K562 (cell line): ENCODE data around the gene SFN. TPM values are rescaled to one million over a fixed set of nuclear protein-coding genes. Genes with fewer than 3 reads are reported as not detected.
A peak's percentile ranks its signal among the peaks of the same experiment; 100 is the strongest.

Source experiments
- CBFA2T3 ChIP-seq: fragments of 450-650 bp; IDR thresholded peaks from 2 replicates; pipeline ENCODE4 v1.6.1; 2017
- CHD4 ChIP-seq: fragments of 200-600 bp; sonication (generic); IDR thresholded peaks from 3 replicates; pipeline ENCODE4 v1.6.1; 2012; ENCODE audit warnings: low read depth, mild to moderate bottlenecking, mixed read lengths, low read length, inconsistent platforms; ENCODE audit not compliant: insufficient read depth, insufficient replicate concordance, poor library complexity, severe bottlenecking
- DIDO1 ChIP-seq: fragments of 450-650 bp; IDR thresholded peaks from 2 replicates; pipeline ENCODE4 v1.6.1; 2016; ENCODE audit warnings: low read depth, missing biosample characterization, missing genetic modification characterization
- EGR1 ChIP-seq: fragments of 450-650 bp; conservative IDR thresholded peaks from 2 replicates; pipeline ENCODE4 v1.6.1; 2017; ENCODE audit warnings: mild to moderate bottlenecking
- HOXB6 ChIP-seq: fragments of 250-450 bp; sonication (Bioruptor Pico); IDR thresholded peaks from 2 replicates; pipeline ENCODE4 v1.5.1; 2022; ENCODE audit warnings: mild to moderate bottlenecking, borderline replicate concordance
- HSF4 ChIP-seq: fragments of 250-450 bp; sonication (Bioruptor Pico); IDR thresholded peaks from 2 replicates; pipeline ENCODE4 v2.1.2; 2022; ENCODE audit warnings: mild to moderate bottlenecking, moderate library complexity, borderline replicate concordance
- MEF2D ChIP-seq: conservative IDR thresholded peaks from 2 replicates; pipeline ENCODE4 v1.6.1; 2016; ENCODE audit warnings: low read depth, missing genetic modification characterization, missing compliant biosample characterization
- MXI1 ChIP-seq: IDR thresholded peaks from 2 replicates; pipeline ENCODE4 v1.6.1; 2011; ENCODE audit warnings: low read depth, mild to moderate bottlenecking, improper control_type of control experiment, low read length
- NEUROD1 ChIP-seq: fragments of 150-350 bp; IDR thresholded peaks from 2 replicates; pipeline ENCODE4 v1.6.1; 2014; ENCODE audit warnings: borderline replicate concordance, low read length, low read depth; ENCODE audit not compliant: partially characterized antibody
- NFE2L1 ChIP-seq: fragments of 450-650 bp; IDR thresholded peaks from 2 replicates; pipeline ENCODE4 v1.6.1; 2016; ENCODE audit warnings: missing genetic modification characterization, low read depth, mild to moderate bottlenecking, missing compliant biosample characterization, moderate library complexity, borderline replicate concordance
- PHF21A ChIP-seq: fragments of 450-650 bp; IDR thresholded peaks from 2 replicates; pipeline ENCODE4 v1.6.1; 2017; ENCODE audit warnings: low read depth, borderline replicate concordance
- RNF219 ChIP-seq: fragments of 250-450 bp; sonication (Bioruptor Pico); IDR thresholded peaks from 2 replicates; pipeline ENCODE4 v1.5.0; 2022; ENCODE audit warnings: mild to moderate bottlenecking
- SUPT5H ChIP-seq: fragments of 450-650 bp; IDR thresholded peaks from 2 replicates; pipeline ENCODE4 v1.6.1; 2016
- XRCC3 ChIP-seq: fragments of 450-650 bp; IDR thresholded peaks from 2 replicates; pipeline ENCODE4 v1.6.1; 2017; ENCODE audit warnings: mild to moderate bottlenecking, moderate library complexity
- ZNF134 ChIP-seq: fragments of 250-450 bp; sonication (Bioruptor Pico); conservative IDR thresholded peaks from 2 replicates; pipeline ENCODE4 v1.4.0; 2020
- ZNF318 ChIP-seq, 2 experiments: fragments of 450-650 bp; IDR thresholded peaks; 2 replicates each; pipeline ENCODE4 v1.6.1; 2016; ENCODE audit warnings: mild to moderate bottlenecking in 2 of 2, borderline replicate concordance in 1 of 2, low read depth in 1 of 2, moderate library complexity in 1 of 2
- polyA plus RNA-seq, 8 experiments: library from polyadenylated mRNA; depleted of rRNA in 4 of 8; stranded (reverse) in 5 of 8; unstranded in 3 of 8; fragments of >200 nt; fragmentation: Nextera tagmentation in 2 of 8; fragmentation: Illumina TruSeq in 1 of 8; extraction: Ambion mirVana in 2 of 8; extraction: Trizol in 1 of 8; gene quantifications; 2 replicates each; pipeline versions ENCODE4 v1.2.1 to v1.2.3, GENCODE V29; 2011 to 2014; ENCODE audit warnings: inconsistent platforms in 1 of 8, missing spikeins in 1 of 8
- total RNA-seq, 7 experiments: library from RNA; depleted of rRNA in 6 of 7; stranded (reverse); fragments of >200 nt in 6 of 7; fragmentation: Illumina TruSeq in 2 of 7; extraction: Trizol in 2 of 7; gene quantifications; 2 replicates each; pipeline versions ENCODE4 v1.2.1 to v1.2.3, GENCODE V29; 2011 to 2021; ENCODE audit warnings: low replicate concordance in 1 of 7
- TF ChIP-seq, protein P1 (sequence below): fragments of 250-450 bp; sonication (Bioruptor Pico); IDR thresholded peaks from 2 replicates; pipeline ENCODE4 v1.8.0; 2021; ENCODE audit warnings: borderline replicate concordance, mild to moderate bottlenecking, moderate library complexity; ENCODE audit not compliant: poor library complexity, severe bottlenecking

Gene SFN
- total and polyA plus RNA-seq, 9 of the 15 experiments (the other 6 are each of a cell fraction or from before 2014, with no cell fraction given), result 0.10 to 3.8 (median 2.0) TPM

- TF ChIP-seq HOXB6 (CRISPR knock-in tag) (no peak), XRCC3 (no peak), SUPT5H (peak; percentile 91), MEF2D (tag) (no peak), ZNF134 (CRISPR knock-in tag) (no peak), ZNF318 (IDR thresholded peaks at IDR 0.05; ENCODE audit: borderline replicate concordance in 1 of 2, low read depth in 1 of 2) (peak in 1 of 2 experiments; percentile 6; a peak in 1 of 4 replicates), RNF219 (CRISPR knock-in tag) (peak; percentile 56; the same call in 1 of the 2 replicates), NEUROD1 (peak; percentile 50), DIDO1 (tag) (peak; percentile 97), EGR1 (peak; percentile 51), HSF4 (CRISPR knock-in tag) (no peak), MXI1 (peak; percentile 72), CHD4 (no peak), NFE2L1 (tag) (no peak), PHF21A (no peak), CBFA2T3 (no peak)
- TF ChIP-seq, protein P1, sequence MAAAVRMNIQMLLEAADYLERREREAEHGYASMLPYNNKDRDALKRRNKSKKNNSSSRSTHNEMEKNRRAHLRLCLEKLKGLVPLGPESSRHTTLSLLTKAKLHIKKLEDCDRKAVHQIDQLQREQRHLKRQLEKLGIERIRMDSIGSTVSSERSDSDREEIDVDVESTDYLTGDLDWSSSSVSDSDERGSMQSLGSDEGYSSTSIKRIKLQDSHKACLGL (CRISPR knock-in tag), result peak; percentile 75
These were observed 37.3 kb downstream of the SFN start, which contains the start of gene GPATCH3 (continued) for GRCh38 chr1:26900001-26900814.
